HL-60/S4 (cell line): ENCODE results near the gene CCDC174.

Experiments
- in situ Hi-C: fragments of 300-500 bp; cut with MboI; formaldehyde crosslinking; loops from 2 replicates; pipeline ENCODE4 v1.14.3; 2022; ENCODE audit warnings: low sequenced_read_pairs

CCDC174 gene

GRCh38 chr3:14624498-14624897, 27.1 kb upstream of the CCDC174 start:
- in situ Hi-C loops: no loop called here

GRCh38 chr3:14625443-14625842, 26.1 kb upstream of the CCDC174 start:
- in situ Hi-C loops: no loop called here

GRCh38 chr3:14627815-14628214, 23.7 kb upstream of the CCDC174 start:
- in situ Hi-C loops: no loop called here

- in situ Hi-C loops: no loop called here
These were observed 23.2 kb upstream of the CCDC174 start for GRCh38 chr3:14628406-14628805.

- in situ Hi-C loops: no loop called here
These were observed 21.0 kb upstream of the CCDC174 start for GRCh38 chr3:14630404-14631100.

GRCh38 chr3:14631101-14631497, 20.5 kb upstream of the CCDC174 start:
- in situ Hi-C loops: no loop called here

GRCh38 chr3:14631687-14632441, 19.7 kb upstream of the CCDC174 start:
- in situ Hi-C loops: no loop called here

GRCh38 chr3:14632442-14632930, 19.1 kb upstream of the CCDC174 start:
- in situ Hi-C loops: no loop called here

- in situ Hi-C loops: no loop called here
These were observed 18.1 kb upstream of the CCDC174 start for GRCh38 chr3:14633417-14633816.

GRCh38 chr3:14633819-14634424, 17.6 kb upstream of the CCDC174 start:
- in situ Hi-C loops: no loop called here

- in situ Hi-C loops: no loop called here
These were observed 16.7 kb upstream of the CCDC174 start for GRCh38 chr3:14634763-14635400.

GRCh38 chr3:14636496-14637087, 15.0 kb upstream of the CCDC174 start:
- in situ Hi-C loops: no loop called here

GRCh38 chr3:14640157-14640562, 11.4 kb upstream of the CCDC174 start:
- in situ Hi-C loops: no loop called here

GRCh38 chr3:14640734-14641133, 10.8 kb upstream of the CCDC174 start:
- in situ Hi-C loops: no loop called here

GRCh38 chr3:14641346-14641745, 10.2 kb upstream of the CCDC174 start:
- in situ Hi-C loops: no loop called here

- in situ Hi-C loops: no loop called here
These were observed 6.1 kb upstream of the CCDC174 start for GRCh38 chr3:14645453-14645852.

- in situ Hi-C loops: no loop called here
These were observed 5.4 kb upstream of the CCDC174 start for GRCh38 chr3:14646131-14646573.

GRCh38 chr3:14646589-14647413, 4.8 kb upstream of the CCDC174 start:
- in situ Hi-C loops: no loop called here

GRCh38 chr3:14647976-14648955, 3.3 kb upstream of the CCDC174 start:
- in situ Hi-C loops: no loop called here
